NT2/D1 (cell line): ENCODE measurements around the gene MAP3K10.

Source experiments
- SUZ12 ChIP-seq: IDR thresholded peaks from 2 replicates; pipeline ENCODE4 v1.6.1; 2011; ENCODE audit not compliant: insufficient read length, insufficient read depth; ENCODE audit errors: extremely low read depth
- YY1 ChIP-seq: IDR thresholded peaks from 2 replicates; pipeline ENCODE4 v1.6.1; 2011; ENCODE audit not compliant: insufficient read length, insufficient read depth
- ZNF274 ChIP-seq: IDR thresholded peaks from 2 replicates; pipeline ENCODE4 v1.6.1; 2011; ENCODE audit warnings: mild to moderate bottlenecking, low read depth, low read length

DNA sequence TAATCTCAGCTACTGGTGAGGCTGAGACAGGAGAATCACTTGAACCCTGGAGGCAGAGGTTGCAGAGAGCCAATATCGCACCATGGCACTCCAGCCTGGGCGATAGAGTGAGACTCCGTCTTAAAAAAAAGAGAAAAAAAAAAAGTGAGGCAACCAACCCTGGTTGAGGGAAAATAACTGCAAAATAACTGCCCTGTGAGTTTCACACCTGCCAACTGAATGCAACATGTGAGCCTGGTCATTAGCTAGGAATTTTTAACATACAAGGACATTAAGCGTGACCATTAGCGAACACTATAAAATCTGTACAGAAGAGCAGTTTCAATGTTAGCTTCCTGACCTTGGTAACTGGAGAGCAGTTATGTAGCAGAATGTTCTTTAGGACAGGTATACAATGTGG is 37.6 kb downstream of the MAP3K10 start:
- no peak for TF ChIP-seq SUZ12
- no peak for TF ChIP-seq YY1
- no peak for TF ChIP-seq ZNF274
